Smooth muscle cell (in vitro differentiated cells): ENCODE data around the gene MAFG. TPM values are rescaled to one million over a fixed set of nuclear protein-coding genes. Genes with fewer than 3 reads are reported as not detected.

Experiments
- DNase-seq: peaks from one replicate; lab custom pipeline; 2025; ENCODE audit not compliant: unreplicated experiment; lab: John Stamatoyannopoulos, UW
- H2AFZ ChIP-seq: fragments of 200-600 bp; sonication (generic); 2 replicates; pipeline ENCODE4 v1.6.0; 2016; ENCODE audit warnings: antibody characterized with exemption, low read depth, mild to moderate bottlenecking
- H3F3A ChIP-seq: fragments of 200-600 bp; sonication (generic); 2 replicates; pipeline ENCODE4 v1.6.0; 2017; ENCODE audit warnings: antibody characterized with exemption, low read depth
- H3K27ac ChIP-seq: fragments of 200-600 bp; sonication (generic); 2 replicates; pipeline ENCODE4 v1.5.1; 2016; ENCODE audit warnings: low read depth, mild to moderate bottlenecking
- H3K27me3 ChIP-seq: fragments of 200-600 bp; sonication (generic); 2 replicates; pipeline ENCODE4 v1.6.1; 2016; ENCODE audit warnings: low read depth, mild to moderate bottlenecking
- H3K36me3 ChIP-seq: fragments of 200-600 bp; sonication (generic); 2 replicates; pipeline ENCODE4 v1.5.1; 2016; ENCODE audit warnings: low read depth
- H3K4me1 ChIP-seq: fragments of 200-600 bp; sonication (generic); 2 replicates; pipeline ENCODE4 v1.5.1; 2016; ENCODE audit warnings: low read depth
- H3K4me2 ChIP-seq: fragments of 200-600 bp; sonication (generic); 2 replicates; pipeline ENCODE4 v1.6.0; 2016; ENCODE audit warnings: mild to moderate bottlenecking
- H3K4me3 ChIP-seq: fragments of 200-600 bp; sonication (generic); 2 replicates; pipeline ENCODE4 v1.5.1; 2016; ENCODE audit warnings: mild to moderate bottlenecking
- H3K79me2 ChIP-seq: fragments of 200-600 bp; sonication (generic); 2 replicates; pipeline ENCODE4 v1.6.0; 2016; ENCODE audit warnings: low read depth, mild to moderate bottlenecking
- H3K9ac ChIP-seq: fragments of 200-600 bp; sonication (generic); 2 replicates; pipeline ENCODE4 v1.6.0; 2016; ENCODE audit warnings: low read depth
- H3K9me3 ChIP-seq: fragments of 200-600 bp; sonication (generic); replicated peaks from 2 replicates; pipeline ENCODE4 v1.5.1; 2016; ENCODE audit warnings: low read depth
- H4K20me1 ChIP-seq: fragments of 200-600 bp; sonication (generic); 2 replicates; pipeline ENCODE4 v1.6.0; 2016; ENCODE audit warnings: low read depth
- CTCF ChIP-seq: fragments of 200-600 bp; sonication (generic); IDR thresholded peaks from 2 replicates; pipeline ENCODE4 v1.5.1; 2017; ENCODE audit warnings: borderline replicate concordance, mild to moderate bottlenecking, antibody characterized with exemption; ENCODE audit not compliant: insufficient read depth, poor library complexity, severe bottlenecking
- WGBS: methylation state at CpG from one replicate; pipeline ENCODE4 v1.1.7; 2016; ENCODE audit warnings: low lambda C conversion rate; 5-methylcytosine and 5-hydroxymethylcytosine counted together
- polyA plus RNA-seq: library from polyadenylated mRNA; unstranded; fragments of >200 nt; fragmentation: Nextera tagmentation; extraction: Ambion mirVana; gene quantifications from 2 replicates; pipeline ENCODE4 v1.2.1, GENCODE V29; 2016
- total RNA-seq: library from RNA; depleted of rRNA; stranded (reverse); fragments of >200 nt; gene quantifications from 2 replicates; pipeline ENCODE4 v1.2.3, GENCODE V29; 2014

Gene MAFG
- total and polyA plus RNA-seq, 2 experiments from 2014 or later: 15.3 to 30.3 TPM

GRCh38 chr17:81915331-81915730 lies 12.2 kb downstream of the MAFG start:
- Histone ChIP-seq H3K27ac (no peak overlapping the region), H3K79me2 (peaks cover 43% of the 10 kb centered on the region)

GRCh38 chr17:81914103-81914850 lies 13.3 kb downstream of the MAFG start:
- H3K4me2 ChIP-seq: no peak overlapping the region
- H3K27ac ChIP-seq: no peak overlapping the region
- peaks cover 7% of the 10 kb centered on the region for H3K4me1 ChIP-seq
- H4K20me1 ChIP-seq: peaks cover 68% of the 10 kb centered on the region
- H3K9ac ChIP-seq: no peak overlapping the region
- no peak for TF ChIP-seq CTCF
- H3K4me3 ChIP-seq: no peak overlapping the region
- no peaks in the 10 kb centered on the region for H3K9me3 ChIP-seq
- peaks cover 38% of the 10 kb centered on the region for H3K79me2 ChIP-seq
- 96% methylated on average over 36 of the region's 36 CpGs for WGBS
- DNase-seq: no peak
- H2AFZ ChIP-seq: no peak overlapping the region
- no peaks in the 10 kb centered on the region for H3K36me3 ChIP-seq
- H3K27me3 ChIP-seq: no peaks in the 10 kb centered on the region
- peaks cover 13% of the 10 kb centered on the region for H3F3A ChIP-seq

More at GRCh38 chr17:81915331-81915730, 12.2 kb downstream of the MAFG start:
- TF ChIP-seq CTCF: no peak
- no peaks in the 10 kb centered on the region for H3K9me3 ChIP-seq
- peaks cover 5% of the 10 kb centered on the region for H3K4me1 ChIP-seq
- H4K20me1 ChIP-seq: peaks cover 68% of the 10 kb centered on the region
- WGBS: 97% methylated on average over 12 of the region's 12 CpGs
- H3K9ac ChIP-seq: no peak overlapping the region
- H2AFZ ChIP-seq: no peak overlapping the region
- H3K27me3 ChIP-seq: no peaks in the 10 kb centered on the region
- H3K4me3 ChIP-seq: no peak overlapping the region
- H3K36me3 ChIP-seq: no peaks in the 10 kb centered on the region
- no peak for DNase-seq
- H3F3A ChIP-seq: peaks cover 13% of the 10 kb centered on the region
- H3K4me2 ChIP-seq: no peak overlapping the region

- no peak for DNase-seq
- no peak overlapping the region for H3K4me3 ChIP-seq
- H3K4me1 ChIP-seq: peaks cover 7% of the 10 kb centered on the region
- H4K20me1 ChIP-seq: peaks cover 64% of the 10 kb centered on the region
- no peak for TF ChIP-seq CTCF
- H3K27ac ChIP-seq: no peak overlapping the region
- H3F3A ChIP-seq: peaks cover 13% of the 10 kb centered on the region
- H3K36me3 ChIP-seq: no peaks in the 10 kb centered on the region
- H3K4me2 ChIP-seq: no peak overlapping the region
- WGBS: 94% methylated on average over 31 of the region's 31 CpGs
- no peaks in the 10 kb centered on the region for H3K27me3 ChIP-seq
- H3K79me2 ChIP-seq: peaks cover 33% of the 10 kb centered on the region
- H2AFZ ChIP-seq: no peak overlapping the region
- H3K9ac ChIP-seq: no peak overlapping the region
- H3K9me3 ChIP-seq: no peaks in the 10 kb centered on the region
Measured at GRCh38 chr17:81913394-81914102, 14.0 kb downstream of the MAFG start.
